GM19240 (cell line): Measurements from ENCODE around the gene KIFC1.
A peak's percentile ranks its signal among the peaks of the same experiment; 100 is the strongest.
"Not testable (repeated sequence)": the region's sequence is repeated elsewhere in the genome, so short reads cannot be mapped to it uniquely, and the experiment has no call there.

Experiments used
- DNase-seq: peaks from one replicate; pipeline ENCODE4 v3.0.0; 2011; ENCODE audit warnings: low spot score; ENCODE audit not compliant: insufficient read length

KIFC1 gene

GRCh38 chr6:33391278-33391921 is at the start of gene KIFC1:
TSS of gene KIFC1 (plus strand) at chr6:33391823. CDS start at chr6:33391986, 163 bp downstream.
- peak; percentile 93 for DNase-seq

GRCh38 chr6:33343606-33343952 is 48.0 kb upstream of the KIFC1 start:
- DNase-seq, result not testable (repeated sequence)

GRCh38 chr6:33343953-33344611 is 47.5 kb upstream of the KIFC1 start:
- DNase-seq, result peak; percentile 42

- DNase-seq, result peak; percentile 61
Observed at GRCh38 chr6:33344701-33345697, 46.6 kb upstream of the KIFC1 start.

- not testable (repeated sequence) for DNase-seq
Observed at GRCh38 chr6:33346972-33347371, 44.7 kb upstream of the KIFC1 start.

- no peak for DNase-seq
Observed at GRCh38 chr6:33347816-33348215, 43.8 kb upstream of the KIFC1 start.

- not testable (repeated sequence) for DNase-seq
Observed at GRCh38 chr6:33355860-33356259, 35.8 kb upstream of the KIFC1 start.

- DNase-seq, result no peak
Observed at GRCh38 chr6:33356295-33356694, 35.3 kb upstream of the KIFC1 start.

GRCh38 chr6:33357160-33357871 is 34.3 kb upstream of the KIFC1 start:
- DNase-seq, result not testable (repeated sequence)

- DNase-seq, result no peak
Observed at GRCh38 chr6:33359331-33359730, 32.3 kb upstream of the KIFC1 start.

- DNase-seq, result not testable (repeated sequence)
Observed at GRCh38 chr6:33363486-33363885, 28.1 kb upstream of the KIFC1 start.

- DNase-seq, result not testable (repeated sequence)
Observed at GRCh38 chr6:33364475-33365205, 27.0 kb upstream of the KIFC1 start.

- DNase-seq, result not testable (repeated sequence)
Observed at GRCh38 chr6:33365206-33365971, 26.2 kb upstream of the KIFC1 start.

GRCh38 chr6:33367009-33367714 is 24.5 kb upstream of the KIFC1 start:
- no peak for DNase-seq

- not testable (repeated sequence) for DNase-seq
Observed at GRCh38 chr6:33367715-33368025, 24.0 kb upstream of the KIFC1 start.

GRCh38 chr6:33371901-33372300 is 19.7 kb upstream of the KIFC1 start:
- not testable (repeated sequence) for DNase-seq

GRCh38 chr6:33372526-33373123 is 19.0 kb upstream of the KIFC1 start:
- no peak for DNase-seq

GRCh38 chr6:33373960-33374910 is 17.4 kb upstream of the KIFC1 start:
- no peak for DNase-seq
